K562 (cell line): Measurements from ENCODE around the gene CDH2.

Experiments used
- BHLHE40 ChIP-seq: IDR thresholded peaks from 2 replicates; pipeline ENCODE4 v1.6.1; 2011; ENCODE audit warnings: low read length, improper control_type of control experiment
- EP300 ChIP-seq: IDR thresholded peaks from 2 replicates; pipeline ENCODE4 v1.6.1; 2012; ENCODE audit warnings: low read length, improper control_type of control experiment
- MAFK ChIP-seq: IDR thresholded peaks from 2 replicates; pipeline ENCODE4 v1.6.1; 2011; ENCODE audit warnings: low read length, improper control_type of control experiment
- PHTF2 ChIP-seq: fragments of 250-450 bp; sonication (Bioruptor Pico); IDR thresholded peaks from 2 replicates; pipeline ENCODE4 v1.5.0; 2021; ENCODE audit warnings: mild to moderate bottlenecking
- SETDB1 ChIP-seq: IDR thresholded peaks from one replicate; pipeline ENCODE4 v1.6.1; 2012; ENCODE audit warnings: low read length, control low read depth, inconsistent platforms
- SOX6 ChIP-seq: fragments of 450-650 bp; IDR thresholded peaks from 2 replicates; pipeline ENCODE4 v1.6.1; 2014; ENCODE audit warnings: mild to moderate bottlenecking
- ZNF3 ChIP-seq: fragments of 250-450 bp; sonication (Bioruptor Pico); IDR thresholded peaks from 2 replicates; pipeline ENCODE4 v1.5.0; 2021; ENCODE audit warnings: mild to moderate bottlenecking, moderate library complexity
- TF ChIP-seq, protein P1 (sequence below): fragments of 250-450 bp; sonication (Bioruptor Pico); IDR thresholded peaks from 2 replicates; pipeline ENCODE4 v1.6.1; 2021; ENCODE audit warnings: mild to moderate bottlenecking
- TF ChIP-seq, protein P2 (sequence below): sonication (generic); formaldehyde crosslinking; IDR thresholded peaks from 2 replicates; pipeline ENCODE4 v1.8.0; 2022; ENCODE audit warnings: mild to moderate bottlenecking, missing genetic modification reagents
- TF ChIP-seq, protein P3 (sequence below): sonication (generic); formaldehyde crosslinking; IDR thresholded peaks from 2 replicates; pipeline ENCODE4 v1.8.1; 2022; ENCODE audit warnings: missing genetic modification reagents
- TF ChIP-seq, protein P4 (sequence below), 3 experiments: IDR thresholded peaks in 2 of 3; conservative IDR thresholded peaks in 1 of 3; 2 replicates each; pipeline ENCODE4 v1.5.1; 2011 to 2012; ENCODE audit warnings: low read length in 3 of 3, mild to moderate bottlenecking in 3 of 3, control low read depth in 2 of 3, improper control_type of control experiment in 1 of 3, inconsistent platforms in 1 of 3, low read depth in 1 of 3, mixed read lengths in 1 of 3, moderate library complexity in 1 of 3; ENCODE audit not compliant: insufficient read depth in 2 of 3

DNA sequence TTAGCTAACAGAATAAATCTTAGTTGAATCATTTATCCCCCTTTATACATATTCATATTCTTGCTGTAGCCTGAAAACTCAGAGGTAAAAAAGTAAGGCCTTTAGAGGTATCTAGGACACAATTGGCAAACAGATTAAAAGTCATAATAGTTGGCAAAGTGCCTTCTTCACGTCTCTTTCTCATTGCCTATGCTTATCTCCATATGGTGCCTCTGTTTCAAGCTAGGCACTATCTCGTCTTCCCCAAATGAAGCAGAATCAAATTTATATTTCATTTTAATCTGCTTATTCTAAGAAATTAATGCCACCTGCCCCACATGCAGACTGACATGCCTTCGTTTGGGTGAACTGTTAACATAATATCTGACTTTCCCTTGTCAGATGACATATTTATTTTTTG lies 245.4 kb downstream of the CDH2 start:
- TF ChIP-seq SETDB1, result no peak
- no peak for TF ChIP-seq BHLHE40
- no peak for TF ChIP-seq EP300
- no peak for TF ChIP-seq MAFK
- no peak for TF ChIP-seq SOX6
- TF ChIP-seq, protein P1, sequence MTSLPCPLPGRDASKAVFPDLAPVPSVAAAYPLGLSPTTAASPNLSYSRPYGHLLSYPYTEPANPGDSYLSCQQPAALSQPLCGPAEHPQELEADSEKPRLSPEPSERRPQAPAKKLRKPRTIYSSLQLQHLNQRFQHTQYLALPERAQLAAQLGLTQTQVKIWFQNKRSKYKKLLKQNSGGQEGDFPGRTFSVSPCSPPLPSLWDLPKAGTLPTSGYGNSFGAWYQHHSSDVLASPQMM, result no peak
- no peak for TF ChIP-seq ZNF3 (CRISPR knock-in tag)
- TF ChIP-seq, protein P2, sequence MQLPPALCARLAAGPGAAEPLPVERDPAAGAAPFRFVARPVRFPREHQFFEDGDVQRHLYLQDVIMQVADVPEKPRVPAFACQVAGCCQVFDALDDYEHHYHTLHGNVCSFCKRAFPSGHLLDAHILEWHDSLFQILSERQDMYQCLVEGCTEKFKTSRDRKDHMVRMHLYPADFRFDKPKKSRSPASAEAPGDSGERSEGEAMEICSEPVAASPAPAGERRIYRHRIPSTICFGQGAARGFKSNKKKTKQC (CRISPR knock-in tag), result no peak
- TF ChIP-seq, protein P3, sequence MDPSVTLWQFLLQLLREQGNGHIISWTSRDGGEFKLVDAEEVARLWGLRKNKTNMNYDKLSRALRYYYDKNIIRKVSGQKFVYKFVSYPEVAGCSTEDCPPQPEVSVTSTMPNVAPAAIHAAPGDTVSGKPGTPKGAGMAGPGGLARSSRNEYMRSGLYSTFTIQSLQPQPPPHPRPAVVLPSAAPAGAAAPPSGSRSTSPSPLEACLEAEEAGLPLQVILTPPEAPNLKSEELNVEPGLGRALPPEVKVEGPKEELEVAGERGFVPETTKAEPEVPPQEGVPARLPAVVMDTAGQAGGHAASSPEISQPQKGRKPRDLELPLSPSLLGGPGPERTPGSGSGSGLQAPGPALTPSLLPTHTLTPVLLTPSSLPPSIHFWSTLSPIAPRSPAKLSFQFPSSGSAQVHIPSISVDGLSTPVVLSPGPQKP (CRISPR knock-in tag), result no peak
- TF ChIP-seq PHTF2, result no peak
- TF ChIP-seq, protein P4, sequence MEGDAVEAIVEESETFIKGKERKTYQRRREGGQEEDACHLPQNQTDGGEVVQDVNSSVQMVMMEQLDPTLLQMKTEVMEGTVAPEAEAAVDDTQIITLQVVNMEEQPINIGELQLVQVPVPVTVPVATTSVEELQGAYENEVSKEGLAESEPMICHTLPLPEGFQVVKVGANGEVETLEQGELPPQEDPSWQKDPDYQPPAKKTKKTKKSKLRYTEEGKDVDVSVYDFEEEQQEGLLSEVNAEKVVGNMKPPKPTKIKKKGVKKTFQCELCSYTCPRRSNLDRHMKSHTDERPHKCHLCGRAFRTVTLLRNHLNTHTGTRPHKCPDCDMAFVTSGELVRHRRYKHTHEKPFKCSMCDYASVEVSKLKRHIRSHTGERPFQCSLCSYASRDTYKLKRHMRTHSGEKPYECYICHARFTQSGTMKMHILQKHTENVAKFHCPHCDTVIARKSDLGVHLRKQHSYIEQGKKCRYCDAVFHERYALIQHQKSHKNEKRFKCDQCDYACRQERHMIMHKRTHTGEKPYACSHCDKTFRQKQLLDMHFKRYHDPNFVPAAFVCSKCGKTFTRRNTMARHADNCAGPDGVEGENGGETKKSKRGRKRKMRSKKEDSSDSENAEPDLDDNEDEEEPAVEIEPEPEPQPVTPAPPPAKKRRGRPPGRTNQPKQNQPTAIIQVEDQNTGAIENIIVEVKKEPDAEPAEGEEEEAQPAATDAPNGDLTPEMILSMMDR (IDR thresholded peaks at IDR 0.05 in 2 of 3, conservative IDR thresholded peaks at IDR 0.05 in 1 of 3; ENCODE audit: insufficient read depth in 2 of 3, low read depth in 1 of 3, low read length in 3 of 3), result no peak
